Activated CD4-positive, alpha-beta T cell treated with anti-CD3 and anti-CD28 coated beads, Interleukin-2, amount 50 U/mL, for 1 hour (primary cell): ENCODE data around the gene IGSF6.
"Not testable (repeated sequence)": the region's sequence is repeated elsewhere in the genome, so short reads cannot be mapped to it uniquely, and the experiment has no call there.

Source experiments
- DNase-seq: peaks from one replicate; pipeline ENCODE4 v3.0.0-alpha.2; 2020

IGSF6 gene

DNA sequence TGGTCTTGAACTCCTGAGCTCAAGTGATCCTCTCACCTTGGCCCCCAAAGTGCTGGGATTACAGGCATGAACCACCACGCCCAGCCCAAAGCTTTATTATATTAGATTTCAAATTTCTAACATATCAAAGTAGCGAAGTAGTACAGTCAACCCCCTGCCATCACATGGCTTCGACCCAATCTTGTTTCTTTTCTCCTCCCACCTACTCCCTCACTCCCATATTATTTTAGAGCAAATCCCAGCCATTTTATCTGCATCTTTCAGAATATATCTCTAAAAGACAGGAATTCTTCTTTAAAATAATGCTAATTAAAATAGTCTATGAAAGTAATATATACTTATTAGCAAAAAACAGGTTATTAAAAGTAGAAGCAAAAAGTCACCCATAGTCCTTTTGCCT lies 893 bp downstream of the IGSF6 start:
- no peak for DNase-seq

GRCh38 chr16:21650521-21650920 lies 1.9 kb downstream of the IGSF6 start:
- DNase-seq, result no peak

GRCh38 chr16:21649826-21650406 lies 2.5 kb downstream of the IGSF6 start:
- not testable (repeated sequence) for DNase-seq

- DNase-seq, result no peak
These were observed 4.7 kb downstream of the IGSF6 start for GRCh38 chr16:21647562-21648164.

DNA sequence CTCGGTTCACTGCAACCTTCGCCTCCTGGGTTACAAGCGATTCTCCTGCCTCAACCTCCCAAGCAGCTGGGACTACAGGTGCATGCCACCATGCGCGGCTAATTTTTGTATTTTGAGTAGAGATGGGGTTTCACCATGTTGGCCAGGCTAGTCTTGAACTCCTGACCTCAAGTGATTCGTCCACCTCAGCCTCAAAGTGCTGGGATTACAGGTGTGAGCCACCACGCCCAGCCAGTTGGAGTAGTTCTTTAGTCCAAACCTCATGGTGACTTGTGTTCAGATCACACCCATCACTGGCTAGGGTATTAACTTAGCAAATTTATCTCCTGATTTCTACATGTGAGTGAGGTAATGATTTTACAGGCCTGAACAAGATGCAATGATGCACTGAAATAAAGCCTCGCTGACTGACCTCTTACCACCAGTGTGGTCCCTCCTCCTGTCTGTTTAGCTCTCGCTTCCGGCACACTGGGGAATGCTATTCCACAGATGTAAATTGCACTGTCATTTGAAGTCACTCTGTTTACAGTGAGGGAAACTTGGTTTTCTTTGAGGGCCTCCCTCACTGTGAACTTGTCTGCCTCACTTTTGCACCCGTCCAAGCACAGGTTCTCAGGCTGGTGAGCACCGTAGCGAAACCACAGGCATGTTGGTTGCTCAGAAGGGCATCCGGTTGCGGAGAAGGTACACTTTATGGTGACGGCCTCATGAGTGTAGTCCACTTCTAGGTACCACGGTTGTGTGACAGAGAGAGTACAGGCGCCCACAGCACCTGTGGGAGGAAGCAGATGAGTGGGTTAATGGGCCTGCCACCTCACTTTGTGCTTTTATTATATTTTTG lies 5.5 kb downstream of the IGSF6 start:
- peak; percentile 63 for DNase-seq

DNA sequence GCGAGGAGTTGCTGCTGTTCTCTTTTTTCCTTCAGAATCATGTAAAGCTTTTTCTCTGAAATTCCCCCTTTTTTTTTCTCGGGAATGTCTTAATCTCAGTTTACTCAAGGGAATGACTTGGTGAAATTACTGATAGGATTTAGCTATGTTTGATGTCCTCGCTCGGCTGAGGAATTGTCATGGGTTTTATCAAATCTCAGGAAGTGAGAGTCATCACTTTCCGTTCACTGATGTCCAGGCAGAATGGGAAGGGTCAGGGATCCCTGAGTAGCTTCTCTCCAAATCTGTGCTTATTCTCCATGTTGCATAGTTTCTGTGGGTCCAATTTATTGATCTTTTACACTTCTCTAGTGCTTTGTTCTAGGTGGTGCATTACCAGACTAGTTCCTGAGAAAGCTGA lies 6.3 kb downstream of the IGSF6 start:
- no peak for DNase-seq

- peak; percentile 16 for DNase-seq
These were observed 7.1 kb downstream of the IGSF6 start for GRCh38 chr16:21645261-21645721.

GRCh38 chr16:21644674-21645073 lies 7.7 kb downstream of the IGSF6 start:
- DNase-seq, result no peak

DNA sequence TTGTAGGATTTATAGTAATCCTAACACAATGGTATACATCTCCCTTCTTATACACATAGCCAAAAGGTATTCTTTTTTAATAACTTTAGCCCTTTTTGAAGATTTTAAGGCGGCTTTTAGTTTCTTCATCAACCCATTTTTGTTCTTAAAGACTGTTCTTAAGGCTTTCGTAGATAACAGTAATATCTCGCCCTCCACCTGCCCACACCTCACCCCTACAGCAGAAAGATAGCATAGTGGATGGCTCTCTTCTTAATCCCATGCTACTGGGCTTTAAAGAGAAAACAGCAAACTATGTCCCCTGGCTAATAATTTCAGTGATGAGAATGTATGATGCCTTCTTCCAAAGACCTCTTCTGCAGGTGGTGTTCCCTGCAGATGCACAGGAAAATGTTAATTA lies 8.6 kb downstream of the IGSF6 start:
- no peak for DNase-seq

DNA sequence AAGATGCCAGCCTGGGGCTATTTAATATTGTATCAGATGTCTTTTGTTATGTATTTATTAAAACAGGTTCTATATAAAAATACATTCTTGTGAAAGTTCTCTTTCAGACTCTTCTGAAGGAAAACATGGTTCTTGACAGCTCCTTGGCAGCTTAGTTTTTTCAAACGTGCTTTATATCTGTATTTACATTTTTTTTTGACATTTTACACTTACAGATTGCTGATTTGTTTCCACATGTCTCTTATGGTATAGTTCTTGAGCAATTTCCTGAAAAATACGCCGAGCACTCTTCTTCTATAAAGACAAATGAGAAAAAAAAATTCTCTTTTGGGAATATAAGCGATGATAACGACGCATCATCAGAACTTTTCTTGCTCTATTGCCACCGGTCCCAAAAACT lies 9.5 kb downstream of the IGSF6 start:
- DNase-seq, result no peak

DNA sequence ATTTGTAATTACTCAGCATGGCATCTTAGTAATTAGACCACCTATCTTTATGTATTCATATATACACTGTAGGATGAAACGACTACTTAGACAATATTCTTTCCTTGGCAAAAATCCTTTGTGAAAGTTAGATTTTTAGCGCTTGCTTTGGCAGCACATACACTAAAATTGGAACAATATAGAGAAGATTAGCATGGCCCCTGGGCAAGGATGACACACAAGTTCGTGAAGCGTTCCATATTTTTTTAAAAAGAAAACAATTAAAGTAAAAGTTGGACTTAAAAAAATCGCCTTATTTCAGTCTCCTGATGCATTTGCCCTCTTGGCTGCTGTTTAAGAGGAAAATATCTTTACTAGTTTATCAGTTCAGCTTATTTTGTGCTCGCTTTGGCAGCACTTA lies 10.5 kb downstream of the IGSF6 start:
- no peak for DNase-seq

GRCh38 chr16:21639493-21639892 lies 12.9 kb downstream of the IGSF6 start:
- no peak for DNase-seq

GRCh38 chr16:21638573-21638975 lies 13.8 kb downstream of the IGSF6 start:
- DNase-seq, result no peak

DNA sequence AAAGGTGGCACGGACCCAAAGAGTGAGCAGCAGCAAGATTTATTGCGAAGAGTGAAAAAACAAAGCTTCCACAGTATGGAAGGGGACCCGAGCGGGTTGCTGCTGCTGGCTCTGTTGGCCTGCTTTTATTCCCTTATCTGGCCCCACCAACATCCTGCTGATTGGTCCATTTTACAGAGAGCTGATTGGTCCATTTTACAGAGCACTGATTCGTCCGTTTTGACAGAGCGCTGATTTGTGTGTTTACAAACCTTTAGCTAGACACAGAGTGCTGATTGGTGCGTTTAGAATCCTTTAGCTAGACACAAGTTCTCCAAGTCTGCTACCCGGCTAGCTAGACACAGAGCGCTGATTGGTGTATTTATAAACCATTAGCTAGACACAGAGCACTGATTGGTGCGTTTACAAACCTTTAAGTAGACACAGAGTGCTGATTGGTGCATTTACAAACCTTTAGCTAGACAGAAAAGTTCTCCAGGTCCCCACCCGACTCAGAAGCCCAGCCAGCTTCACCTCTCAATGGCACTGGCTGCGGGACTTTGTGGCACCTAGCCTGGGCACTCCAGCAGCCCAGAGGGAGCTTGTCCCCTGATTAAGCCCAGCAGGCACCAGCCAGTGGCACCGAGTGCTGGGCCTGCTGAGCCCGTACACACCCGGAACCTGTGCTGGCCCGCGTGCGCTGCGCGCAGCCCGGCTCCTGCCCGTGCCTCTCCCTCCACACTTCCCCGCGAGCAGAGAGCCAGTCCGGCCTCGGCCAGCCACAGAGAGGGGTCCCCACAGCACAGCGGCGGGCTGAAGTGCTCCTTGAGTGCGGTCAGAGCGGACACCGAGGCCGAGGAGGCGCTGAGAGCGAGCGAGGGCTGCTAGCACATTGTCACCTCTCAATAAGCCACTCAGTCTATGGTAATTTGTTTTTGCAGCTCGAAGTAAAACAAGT lies 15.1 kb downstream of the IGSF6 start:
- DNase-seq, result no peak

GRCh38 chr16:21635694-21636093 lies 16.7 kb downstream of the IGSF6 start:
- DNase-seq, result not testable (repeated sequence)

GRCh38 chr16:21634216-21634615 lies 18.2 kb downstream of the IGSF6 start:
- no peak for DNase-seq

DNA sequence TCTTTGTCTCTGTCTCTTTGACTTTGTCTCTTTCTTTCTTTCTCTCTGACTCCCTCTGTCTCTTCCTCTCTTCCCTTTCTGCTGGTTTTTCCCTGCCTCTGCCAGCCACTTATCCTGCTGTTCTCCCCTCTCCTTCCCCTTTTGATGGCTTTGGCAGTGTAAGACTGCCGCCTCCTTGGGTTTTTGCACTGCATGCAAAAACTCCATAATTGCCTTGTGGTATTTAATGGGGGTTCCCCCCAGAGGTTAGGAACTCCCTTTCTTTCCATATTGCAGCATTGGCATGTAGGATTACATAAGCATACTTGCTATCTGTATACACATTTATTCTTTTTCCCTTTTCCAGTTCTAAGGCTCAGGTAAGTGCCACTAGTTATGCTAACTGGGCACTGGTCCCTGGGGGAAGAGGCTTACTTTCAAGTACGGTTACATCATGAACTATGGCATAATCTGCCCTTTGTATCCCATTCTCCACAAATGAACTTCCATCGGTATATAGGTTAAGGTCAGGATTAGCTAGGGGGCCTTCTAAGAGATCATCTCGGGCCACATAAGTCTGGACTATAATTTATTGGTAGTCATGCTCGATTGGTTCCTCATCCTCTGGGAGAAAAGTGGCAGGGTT lies 20.3 kb downstream of the IGSF6 start:
- DNase-seq, result not testable (repeated sequence)

GRCh38 chr16:21631376-21631775 lies 21.0 kb downstream of the IGSF6 start:
- not testable (repeated sequence) for DNase-seq

DNA sequence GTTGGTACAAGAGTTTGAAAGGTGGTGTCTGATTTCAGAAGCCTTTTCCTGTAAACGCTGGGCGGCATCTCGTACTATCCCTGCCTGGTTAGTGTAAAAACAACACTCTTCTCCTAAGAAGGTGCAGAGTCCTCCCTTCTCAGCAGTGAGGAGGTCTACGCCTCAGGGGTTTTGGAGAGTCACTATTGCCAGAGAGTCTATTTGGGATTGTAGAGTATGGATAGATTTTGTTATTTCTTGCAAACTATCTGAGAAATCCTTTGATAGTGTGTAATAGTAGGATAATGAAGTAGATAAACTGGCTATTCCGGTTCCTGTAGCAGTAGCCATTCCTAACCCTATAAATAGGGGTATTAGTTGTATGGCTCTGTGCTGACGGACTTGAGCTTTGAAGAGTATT lies 21.5 kb downstream of the IGSF6 start:
- not testable (repeated sequence) for DNase-seq

DNA sequence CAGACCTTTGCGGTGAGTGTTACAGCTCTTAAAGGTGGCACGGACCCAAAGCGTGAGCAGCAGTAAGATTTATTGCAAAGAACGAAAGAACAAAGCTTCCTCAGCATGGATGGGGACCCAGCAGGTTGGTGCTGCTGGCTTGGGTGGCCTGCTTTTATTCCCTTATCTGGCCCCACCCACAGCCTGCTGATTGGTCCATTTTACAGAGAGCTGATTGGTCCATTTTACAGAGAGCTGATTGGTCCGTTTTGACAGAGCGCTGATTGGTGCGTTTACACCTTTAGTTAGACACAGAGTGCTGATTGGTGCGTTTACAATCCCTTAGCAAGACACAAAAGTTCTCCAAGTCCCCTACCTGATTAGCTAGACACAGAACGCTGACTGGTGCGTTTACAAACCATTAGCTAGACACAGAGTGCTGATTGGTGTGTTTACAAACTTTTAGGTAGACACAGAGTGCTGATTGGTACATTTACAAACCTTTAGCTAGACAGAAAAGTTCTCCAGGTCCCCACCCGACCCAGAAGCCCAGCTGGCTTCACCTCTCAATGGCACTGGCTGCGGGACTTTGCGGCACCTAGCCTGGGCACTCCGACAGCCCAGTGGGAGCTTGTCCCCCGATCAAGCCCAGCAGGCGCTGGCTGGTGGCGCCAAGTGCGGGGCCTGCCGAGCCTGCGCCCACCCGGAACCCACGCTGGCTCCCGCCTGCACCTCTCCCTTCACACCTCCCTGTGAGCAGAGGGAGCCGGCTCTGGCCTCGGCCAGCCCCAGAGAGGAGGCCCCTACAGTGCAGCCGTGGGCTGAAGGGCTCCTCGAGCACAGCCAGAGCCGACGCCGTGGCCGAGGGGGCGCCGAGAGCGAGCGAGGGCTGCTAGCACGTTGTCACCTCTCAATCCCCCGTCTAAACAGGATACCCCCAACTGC lies 22.5 kb downstream of the IGSF6 start:
- not testable (repeated sequence) for DNase-seq

DNA sequence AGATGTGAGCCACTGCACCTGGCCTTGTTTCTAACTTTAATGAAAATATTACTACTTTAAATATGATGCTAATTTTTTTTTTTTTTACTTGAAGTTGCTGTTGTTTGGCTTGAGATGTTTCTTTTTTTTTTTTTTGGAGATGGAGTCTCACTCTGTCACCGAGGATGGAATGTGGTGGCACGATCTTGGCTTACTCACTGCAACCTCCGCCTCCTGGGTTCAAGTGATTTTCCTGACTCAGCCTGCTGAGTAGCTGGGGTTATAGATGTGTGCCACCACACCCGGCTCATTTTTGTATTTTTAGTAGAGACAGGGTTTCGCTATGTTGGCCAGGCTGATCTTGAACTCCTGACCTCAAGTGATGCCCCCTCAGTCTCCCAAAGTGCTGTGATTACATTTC lies 23.6 kb downstream of the IGSF6 start:
- no peak for DNase-seq
